ENCODE measurements around the gene KCNQ5.
"Not testable (repeated sequence)": the region's sequence is repeated elsewhere in the genome, so short reads cannot be mapped to it uniquely, and the experiment has no call there.

KCNQ5 gene

DNA sequence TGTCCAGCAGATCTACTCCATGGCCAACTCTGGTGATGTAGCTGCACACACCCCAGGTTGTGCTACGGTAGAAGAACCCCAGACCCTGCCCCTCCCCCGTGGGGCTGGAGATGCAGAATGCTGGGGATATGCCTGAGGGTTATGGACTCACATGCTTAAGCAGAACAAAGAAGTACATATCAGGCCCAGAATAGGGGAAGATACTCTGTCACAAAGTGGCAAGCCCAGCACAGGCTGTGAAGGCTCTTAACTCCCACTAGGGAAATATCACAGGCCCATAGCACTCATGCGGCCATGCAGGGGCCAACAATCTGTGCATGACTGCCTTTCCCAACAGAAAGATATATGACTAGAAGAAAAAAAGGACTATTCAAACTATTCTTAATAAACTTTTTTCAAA lies 234.9 kb downstream of the KCNQ5 start:
- no peak for DNase-seq

- no peak for DNase-seq
Observed at GRCh38 chr6:72857791-72858585, 236.1 kb downstream of the KCNQ5 start.

- DNase-seq: no peak
Observed at GRCh38 chr6:72861059-72861458, 239.2 kb downstream of the KCNQ5 start.

- DNase-seq: no peak
Observed at GRCh38 chr6:72861935-72862432, 240.1 kb downstream of the KCNQ5 start.

DNA sequence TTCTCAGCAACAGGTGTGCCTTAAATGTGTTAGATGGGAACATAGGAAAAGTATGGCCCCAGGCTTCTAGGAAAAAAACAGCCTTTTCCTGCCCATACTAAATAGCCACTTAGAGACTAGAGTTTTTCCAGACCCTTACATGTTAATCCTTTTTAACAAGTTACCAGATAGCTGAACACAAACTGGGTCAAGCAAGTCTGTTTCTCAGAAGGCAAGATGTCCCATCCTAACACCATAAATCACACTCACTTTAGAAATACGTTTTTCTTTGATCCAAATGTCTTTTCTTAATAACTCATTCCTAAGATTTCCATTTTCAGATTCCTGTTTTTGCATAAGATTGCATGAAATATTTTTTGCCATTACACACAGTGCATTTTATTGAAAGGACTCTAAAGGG lies 241.3 kb downstream of the KCNQ5 start:
- no peak for DNase-seq

DNA sequence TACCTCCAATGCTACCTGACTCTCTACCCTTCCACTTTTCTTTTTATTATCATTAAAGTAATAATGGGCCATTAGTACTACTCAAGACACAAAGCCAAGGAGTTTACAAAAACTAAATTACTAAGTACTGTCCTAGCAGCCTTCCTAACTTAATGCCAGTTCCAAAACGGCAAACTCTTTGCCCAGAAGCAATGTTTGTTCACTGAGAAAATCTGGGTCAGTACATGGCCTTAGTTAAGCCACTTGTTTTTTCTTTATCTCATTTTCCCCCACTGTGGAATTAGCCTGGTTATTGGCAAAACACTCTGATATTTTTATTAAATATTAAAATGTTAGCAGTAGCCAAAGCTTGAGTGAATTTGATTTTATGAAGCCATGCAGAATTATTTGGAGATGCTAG lies 242.4 kb downstream of the KCNQ5 start:
- no peak for DNase-seq

- no peak for DNase-seq
Observed at GRCh38 chr6:72864799-72865198, 242.9 kb downstream of the KCNQ5 start.

DNA sequence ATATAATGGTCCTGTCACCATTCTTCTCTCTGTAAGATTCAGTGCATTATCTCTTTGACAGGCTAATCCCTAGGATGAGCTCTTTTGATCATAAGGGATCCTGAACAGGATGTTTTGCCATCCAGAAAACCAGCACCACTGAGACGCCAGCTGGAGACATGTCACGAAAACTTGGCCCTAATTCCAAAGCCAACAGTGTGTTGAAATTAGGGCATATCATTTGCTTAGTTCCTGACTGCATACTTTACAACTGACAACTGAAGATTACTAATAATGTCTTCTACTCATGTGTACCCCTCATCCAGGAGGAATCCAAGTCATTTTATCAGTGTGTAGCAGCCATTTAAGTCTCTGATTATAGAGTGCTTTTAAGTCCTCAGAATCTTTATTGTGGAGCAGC lies 243.6 kb downstream of the KCNQ5 start:
- no peak for DNase-seq

DNA sequence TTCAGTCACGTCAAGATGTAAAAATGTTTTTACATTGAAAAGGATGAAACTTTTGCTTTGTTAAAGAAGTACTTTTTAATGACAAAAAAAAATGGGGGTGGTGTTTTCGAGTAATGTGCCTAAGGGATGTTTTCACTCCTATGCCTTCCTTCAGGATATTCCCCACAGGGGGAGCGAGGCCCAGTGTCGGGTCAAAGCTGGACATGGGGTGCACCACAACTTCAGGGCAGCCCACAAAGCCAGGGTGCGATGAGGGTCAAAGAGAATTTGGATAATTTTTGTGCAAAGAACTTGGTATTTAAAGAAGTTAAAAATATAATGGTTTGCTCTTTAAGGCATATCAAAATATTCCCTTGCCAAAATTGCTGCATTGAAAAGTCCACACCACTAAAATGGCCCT lies 247.8 kb downstream of the KCNQ5 start:
- no peak for DNase-seq

DNA sequence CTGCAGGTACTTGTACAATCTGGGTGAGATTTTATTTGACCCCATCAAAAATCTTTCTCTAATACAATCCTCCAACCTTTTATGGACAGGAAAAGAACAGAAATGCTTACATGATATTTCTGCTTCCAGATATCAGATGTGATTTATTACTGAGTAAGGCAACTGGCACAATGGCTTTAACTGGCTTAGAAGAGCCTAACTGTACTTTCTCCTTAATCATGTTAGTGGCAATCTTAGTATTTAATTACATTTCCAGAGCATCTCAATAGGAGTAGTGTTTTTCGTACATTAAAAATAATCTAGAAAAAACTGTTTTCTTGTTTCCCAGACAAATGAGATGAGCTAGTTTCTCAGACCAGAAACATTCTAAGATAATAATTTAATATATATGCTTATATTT lies 251.6 kb downstream of the KCNQ5 start:
- DNase-seq: no peak

DNA sequence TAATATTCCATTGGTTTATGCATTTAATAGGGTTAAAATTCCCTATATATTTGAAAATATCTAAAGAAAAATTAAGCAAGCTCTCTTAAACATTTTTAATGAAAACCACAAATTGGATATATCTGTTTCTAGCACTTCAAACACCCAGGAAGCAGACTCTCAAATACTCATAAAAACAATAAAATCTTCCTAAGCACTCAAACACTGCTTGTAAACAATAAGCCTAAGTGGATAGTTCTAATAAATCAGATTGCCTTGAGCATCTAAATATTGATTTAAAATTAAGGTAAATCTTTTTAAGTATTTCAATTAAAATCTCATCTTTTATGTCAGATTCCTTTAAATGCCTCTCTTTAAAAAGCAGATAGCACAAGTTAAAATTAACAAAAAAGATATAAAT lies 254.4 kb downstream of the KCNQ5 start:
- DNase-seq: no peak

- DNase-seq: no peak
Observed at GRCh38 chr6:72886170-72886569, 264.3 kb downstream of the KCNQ5 start.

DNA sequence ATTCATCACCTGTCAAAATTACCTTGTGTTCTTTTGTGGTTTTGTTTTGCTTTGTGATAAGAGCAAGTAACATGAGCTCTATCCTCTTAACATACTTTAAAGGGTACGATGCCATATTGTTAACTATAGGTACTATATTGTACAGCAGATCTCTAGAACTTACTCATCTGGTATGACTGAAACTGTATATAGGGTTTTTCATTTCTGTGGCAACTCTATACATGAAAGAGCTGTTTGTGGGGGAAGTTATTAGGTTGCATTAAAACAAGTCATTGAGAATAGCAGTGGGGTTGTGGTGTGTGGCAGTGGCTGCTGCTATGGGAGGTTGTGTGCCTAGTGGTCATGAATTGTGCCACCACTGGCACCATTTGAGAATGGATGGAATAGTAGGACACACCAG lies 268.4 kb downstream of the KCNQ5 start:
- no peak for DNase-seq

DNA sequence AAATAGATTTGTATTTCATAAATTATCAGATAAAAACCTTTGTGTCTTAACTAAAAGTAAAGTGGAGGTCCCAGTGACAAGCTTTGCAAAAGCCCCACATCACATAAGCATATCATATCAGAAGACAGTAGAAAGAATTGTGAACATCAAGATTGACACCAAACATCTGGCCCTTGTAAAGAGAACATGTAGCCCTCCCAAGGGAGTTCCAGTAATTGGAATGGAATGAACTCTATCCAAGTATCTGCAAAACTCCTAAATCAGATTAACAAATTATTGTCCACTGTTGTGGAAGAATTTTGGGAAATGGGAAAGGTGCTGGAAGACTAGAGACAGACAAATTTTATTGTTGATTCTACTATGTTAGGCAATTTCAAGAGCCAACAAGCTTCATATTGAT lies 268.8 kb downstream of the KCNQ5 start:
- no peak for DNase-seq

- DNase-seq: no peak
Observed at GRCh38 chr6:72892901-72893300, 271.0 kb downstream of the KCNQ5 start.

DNA sequence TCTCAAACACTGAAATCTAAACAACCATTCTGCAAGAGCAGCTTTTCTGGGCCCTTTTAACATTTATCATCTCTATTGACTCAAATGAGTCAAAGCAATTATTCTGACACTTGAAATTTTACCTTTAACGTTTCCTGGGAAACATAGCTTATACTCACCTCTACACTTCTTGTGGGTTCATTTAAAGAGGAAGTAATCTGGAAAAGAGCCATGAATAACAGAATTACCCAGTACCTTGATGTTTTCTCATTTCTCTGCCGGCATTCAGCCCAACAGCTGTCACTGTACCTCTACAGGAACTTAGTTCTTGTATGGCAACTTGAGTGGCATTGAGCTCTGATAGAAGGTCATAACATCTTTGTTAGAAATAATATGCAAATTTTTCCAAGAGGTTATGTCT lies 272.2 kb downstream of the KCNQ5 start:
- DNase-seq: no peak

DNA sequence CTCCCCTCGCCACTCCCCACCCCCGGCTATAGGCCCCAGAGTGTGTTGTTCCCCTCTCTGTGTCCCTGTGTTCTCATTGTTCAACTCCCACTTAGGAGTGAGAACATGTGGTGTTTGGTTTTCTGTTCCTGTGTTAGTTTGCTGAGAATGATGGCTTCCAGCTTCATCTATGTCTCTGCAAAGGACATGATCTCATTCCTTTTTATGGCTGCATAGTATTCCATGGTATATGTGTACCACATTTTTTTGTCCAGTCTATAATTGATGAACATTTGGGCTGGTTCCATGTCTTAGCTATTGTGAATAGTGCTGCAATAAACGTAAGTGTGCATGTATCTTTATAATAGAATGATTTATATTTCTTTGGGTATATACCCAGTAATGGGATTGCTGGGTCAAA lies 276.4 kb downstream of the KCNQ5 start:
- DNase-seq: not testable (repeated sequence)

- DNase-seq: no peak
Observed at GRCh38 chr6:72905705-72906478, 284.0 kb downstream of the KCNQ5 start.

- no peak for DNase-seq
Observed at GRCh38 chr6:72911463-72912155, 289.7 kb downstream of the KCNQ5 start.

- DNase-seq: no peak
Observed at GRCh38 chr6:72913797-72914196, 291.9 kb downstream of the KCNQ5 start.

DNA sequence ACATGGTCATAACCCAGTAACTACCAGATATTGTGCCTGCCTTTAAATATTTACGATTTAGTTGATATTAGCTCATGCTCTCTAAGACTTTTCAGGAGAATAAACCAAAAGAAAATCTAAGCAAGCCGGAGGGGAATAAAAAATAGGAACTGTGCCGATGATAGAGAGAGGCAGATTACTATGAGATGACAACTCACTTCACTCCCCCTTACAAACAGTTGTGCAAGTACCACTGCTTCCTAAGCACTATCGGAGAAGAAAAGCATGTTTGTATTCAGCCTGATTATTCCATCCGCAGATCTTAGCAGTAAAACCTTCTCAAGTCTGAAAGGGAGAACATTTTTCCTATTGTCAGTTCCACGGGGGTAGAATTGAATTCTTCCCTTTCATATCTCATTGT lies 294.4 kb downstream of the KCNQ5 start:
- no peak for DNase-seq

DNA sequence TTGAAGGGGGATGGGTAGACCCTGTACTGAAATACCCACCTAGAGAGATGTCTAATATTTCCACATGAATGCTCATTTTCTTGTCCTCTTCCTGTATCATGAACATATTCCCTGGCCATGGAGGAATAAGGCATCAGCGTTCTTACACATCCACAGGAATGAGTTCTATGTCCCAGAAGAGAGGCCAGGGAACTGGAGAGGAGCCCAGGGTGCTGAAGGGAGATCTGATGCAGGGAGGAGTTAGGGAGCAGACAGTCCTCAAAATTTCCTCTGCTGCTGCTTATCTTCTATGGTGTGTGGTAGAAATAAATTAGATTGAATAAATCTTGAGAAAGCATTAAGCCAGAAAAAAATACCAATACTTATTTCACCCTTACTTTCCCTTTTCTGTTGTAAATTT lies 295.0 kb downstream of the KCNQ5 start:
- no peak for DNase-seq

GRCh38 chr6:72922401-72922800 lies 300.5 kb downstream of the KCNQ5 start:
- DNase-seq: no peak

GRCh38 chr6:72925136-72925535 lies 303.3 kb downstream of the KCNQ5 start:
- DNase-seq: no peak
